Right ventricle myocardium inferior (tissue), 1 donor: Measurements from ENCODE around the gene USP28. TPM values are rescaled to one million over a fixed set of nuclear protein-coding genes. Genes with fewer than 3 reads are reported as not detected.
"Not testable (repeated sequence)": the region's sequence is repeated elsewhere in the genome, so short reads cannot be mapped to it uniquely, and the experiment has no call there.

Source experiments
- ATAC-seq: fragments of 200-7000 bp; cut with Tn5 transposase; one replicate; pipeline ENCODE4 v1.9.1; 2020; ENCODE audit warnings: mild to moderate bottlenecking, moderate library complexity
- DNase-seq: peaks from one replicate; pipeline ENCODE4 v3.0.0; 2021; ENCODE audit errors: missing footprints
- intact Hi-C: fragments of 100-400 bp; cut with DNase I; formaldehyde crosslinking; loops from one replicate; pipeline ENCODE4 v1.11.0; 2022
- total RNA-seq: library from RNA; stranded (reverse); fragmentation: NEBNext Ultra II Directional; extraction: Animal tissue kit (Norgen Biotek cat#: 25700); gene quantifications from one replicate; pipeline ENCODE4 v1.2.1, GENCODE V29; 2021
- donor health status: DM: no; HTN: yes; CAD: no; lungs with severe emphysema.

USP28 gene
- total RNA-seq, 1 donor from 2014 or later = 145 TPM

DNA sequence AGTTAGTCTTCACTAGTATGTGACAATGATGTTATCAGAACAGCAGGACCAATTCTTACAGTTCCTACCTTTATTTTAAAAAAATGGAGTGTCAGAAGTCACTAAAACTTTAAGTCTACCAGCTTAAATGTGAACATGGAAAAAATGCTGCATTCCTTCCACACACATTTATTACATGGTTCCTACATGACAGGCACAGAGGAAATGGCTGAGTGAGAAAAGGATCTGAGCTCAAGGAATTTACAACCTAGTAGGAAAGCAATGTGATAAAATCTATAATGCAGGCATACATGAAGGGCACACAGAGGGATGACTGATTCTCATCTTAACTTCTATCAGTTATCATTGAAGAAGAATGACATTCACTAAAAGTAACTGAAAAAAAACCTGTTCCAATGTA, 72.8 kb downstream of the USP28 start:
- no peak for ATAC-seq
- intact Hi-C loops = loop anchor here (10.0 kb wide), 1 partner anchor 72 kb away; the partner anchor contains the start of gene USP28
- no peak for DNase-seq

- intact Hi-C loops = loop anchor here (10.0 kb wide), 1 partner anchor 492 kb away; no protein-coding TSS in a partner anchor
- DNase-seq = no peak
- ATAC-seq = peak; percentile 90
Observed at GRCh38 chr11:113796663-113797259, 78.6 kb downstream of the USP28 start.

GRCh38 chr11:113789675-113790320, 85.6 kb downstream of the USP28 start:
- intact Hi-C loops = loop anchor here (10.0 kb wide), 1 partner anchor 485 kb away; no protein-coding TSS in a partner anchor

GRCh38 chr11:113789016-113789415, 86.4 kb downstream of the USP28 start:
- intact Hi-C loops, DNase-seq, ATAC-seq: not testable (repeated sequence)

More at GRCh38 chr11:113789675-113790320, 85.6 kb downstream of the USP28 start:
- ATAC-seq (no peak), DNase-seq (peak; percentile 69)

DNA sequence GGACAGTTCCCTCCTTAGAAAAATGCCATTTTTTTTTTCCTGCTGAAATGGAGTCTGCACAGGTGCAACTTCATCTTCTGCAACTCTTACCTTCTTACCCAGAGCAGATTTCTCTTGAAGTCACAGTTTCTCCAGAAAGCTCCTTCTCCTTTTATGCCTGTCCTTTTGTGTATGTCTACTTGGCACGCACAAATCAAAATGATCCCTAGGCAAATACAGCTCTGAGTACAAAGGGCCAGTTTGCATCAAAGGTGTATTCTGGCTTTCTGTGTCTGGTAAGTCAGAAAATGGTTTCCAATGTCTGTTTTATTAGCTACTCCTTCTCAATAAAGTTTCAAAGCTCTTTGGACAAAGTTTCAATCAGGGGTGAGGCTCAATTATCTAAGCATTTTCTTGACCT, 93.2 kb downstream of the USP28 start:
- no peak for DNase-seq
- no peak for ATAC-seq
- intact Hi-C loops = no loop called here

DNA sequence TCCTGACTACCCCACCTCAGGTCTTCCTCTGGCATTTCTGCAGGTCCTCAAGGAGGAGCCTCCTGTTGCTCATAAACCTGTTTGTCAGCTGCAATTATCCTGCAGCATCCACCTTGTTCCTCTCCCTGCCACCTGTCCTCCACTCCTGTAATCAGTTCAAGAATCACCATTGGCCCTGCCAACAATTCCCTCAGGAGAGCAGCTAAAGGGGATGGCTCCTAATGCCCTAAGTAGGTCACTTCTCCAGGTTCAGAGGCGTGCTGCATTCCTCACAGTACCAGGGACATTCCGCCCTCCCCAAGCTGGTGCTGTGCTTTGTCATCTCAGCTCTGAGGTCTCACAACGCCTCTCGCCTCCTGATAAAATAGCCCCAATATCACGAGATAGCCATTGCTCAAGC, 93.7 kb downstream of the USP28 start:
- peak; percentile 40 for ATAC-seq
- intact Hi-C loops = no loop called here
- peak; percentile 56 for DNase-seq

GRCh38 chr11:113779496-113779895, 95.9 kb downstream of the USP28 start, which contains the start of gene CLDN25:
TSS of gene CLDN25 (plus strand) at chr11:113779796. CDS start at chr11:113779796, 0 bp downstream.
- ATAC-seq = no peak
- peak; percentile 34 for DNase-seq
- intact Hi-C loops = no loop called here

- peak; percentile 27 for ATAC-seq
- DNase-seq = peak; percentile 42
- intact Hi-C loops = no loop called here
Observed at GRCh38 chr11:113778111-113778910, 97.1 kb downstream of the USP28 start.

DNA sequence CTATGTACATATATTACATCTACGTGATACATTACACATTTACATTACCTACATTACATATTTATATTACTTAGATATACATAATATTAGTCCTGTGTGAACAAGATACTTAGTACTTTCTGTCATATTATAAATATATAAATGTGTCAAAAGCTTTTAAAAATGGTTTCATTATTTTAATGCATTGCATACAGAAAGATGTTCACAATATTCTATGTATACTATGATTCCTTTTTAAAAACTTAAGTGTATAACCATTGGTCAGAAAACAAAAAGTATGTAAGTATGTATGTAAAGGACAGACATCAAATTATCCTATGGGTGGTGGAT, 101.2 kb downstream of the USP28 start:
- DNase-seq = no peak
- no peak for ATAC-seq
- intact Hi-C loops = no loop called here

- ATAC-seq (peak; percentile 97), DNase-seq (peak; percentile 99)
- intact Hi-C loops = no loop called here
Observed at GRCh38 chr11:113773416-113774173, 101.8 kb downstream of the USP28 start, which contains the start of gene ZW10. TSS of gene ZW10 (minus strand) at chr11:113773692. CDS start at chr11:113773666, 26 bp downstream.

DNA sequence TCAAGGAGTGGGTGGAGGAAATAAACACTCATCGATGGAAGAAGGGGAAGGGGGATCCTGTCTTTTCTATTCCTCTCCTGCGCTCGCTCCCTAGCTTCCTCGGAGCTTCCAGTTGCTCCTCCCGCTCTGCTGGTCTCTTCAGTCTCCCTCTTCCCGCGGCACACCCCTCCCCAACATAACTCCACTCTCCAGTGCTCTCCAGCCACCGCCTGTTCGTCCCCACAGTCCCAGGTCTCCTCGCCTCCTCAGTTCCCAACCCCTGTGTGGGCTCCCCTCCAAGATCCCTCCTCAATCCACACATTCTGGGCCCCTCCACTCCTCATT, 102.3 kb downstream of the USP28 start:
- ATAC-seq = peak; percentile 41
- intact Hi-C loops = no loop called here
- peak; percentile 69 for DNase-seq

DNA sequence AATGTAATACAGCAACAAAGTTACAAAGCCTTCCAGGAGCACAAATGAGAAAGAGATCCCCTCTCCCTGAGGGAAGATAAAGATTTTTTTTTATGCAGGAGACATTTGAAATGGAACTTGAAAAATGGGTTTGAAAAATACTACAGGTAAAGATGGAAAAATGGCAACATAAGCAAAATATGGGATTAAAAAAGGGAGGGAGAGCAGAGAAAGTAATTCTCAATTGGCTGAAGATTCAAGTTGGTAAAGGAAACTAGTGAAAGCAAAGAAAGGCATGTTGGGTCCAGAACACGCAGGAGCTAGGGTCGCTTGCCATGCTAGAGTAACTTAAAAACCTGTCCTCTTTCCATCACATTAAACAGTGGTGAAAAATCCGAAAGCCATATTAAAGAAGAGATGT, 103.4 kb downstream of the USP28 start:
- ATAC-seq (no peak), DNase-seq (no peak)
- intact Hi-C loops = no loop called here

DNA sequence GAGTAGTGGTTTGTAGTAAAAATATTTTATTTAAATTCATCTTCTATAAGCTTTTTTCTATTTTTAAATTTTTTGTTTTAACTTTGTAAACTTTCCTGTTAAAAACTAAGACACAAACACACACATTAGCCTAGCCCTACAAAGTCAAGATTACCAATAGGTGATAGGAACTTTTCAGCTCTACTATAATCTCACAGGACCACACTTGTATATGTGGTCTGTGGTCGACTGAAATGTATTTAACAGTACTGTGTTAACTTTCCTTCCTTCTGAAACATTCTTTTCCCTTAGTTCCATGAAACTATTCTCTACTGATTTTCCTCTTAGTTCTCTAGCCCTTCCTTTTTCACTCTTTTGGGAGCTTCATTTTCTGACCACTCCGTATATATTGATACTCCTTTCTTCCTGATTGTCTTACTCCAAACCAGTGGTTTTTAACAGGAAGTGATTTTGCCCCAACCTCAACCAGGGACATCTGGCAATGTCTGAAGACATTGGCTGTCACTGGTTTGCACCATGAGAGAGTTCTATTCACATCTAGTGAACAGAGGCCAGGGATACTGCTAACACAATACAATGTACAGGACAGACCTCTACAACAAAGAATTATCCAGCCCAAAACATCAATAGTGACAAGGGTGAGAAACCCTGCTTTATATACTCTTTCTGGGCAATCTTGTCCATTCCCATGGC, 110.7 kb downstream of the USP28 start:
- DNase-seq (no peak), ATAC-seq (no peak)
- intact Hi-C loops = no loop called here

DNA sequence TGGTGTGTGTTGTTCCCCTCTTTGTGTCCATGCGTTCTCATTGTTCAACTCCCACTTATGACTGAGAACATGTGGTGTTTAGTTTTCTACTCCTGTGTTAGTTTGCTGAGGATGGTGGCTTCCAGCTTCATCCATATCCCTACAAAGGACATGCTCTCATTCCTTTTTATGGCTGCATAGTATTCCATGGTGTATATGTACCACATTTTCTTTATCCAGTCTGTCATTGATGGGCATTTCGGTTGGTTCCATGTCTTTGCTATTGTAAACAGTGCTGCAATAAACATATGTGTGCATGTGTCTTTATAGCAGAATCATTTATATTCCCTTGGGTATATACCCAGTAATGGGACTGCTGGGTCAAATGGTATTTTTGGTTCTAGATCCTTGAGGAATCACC, 112.3 kb downstream of the USP28 start:
- ATAC-seq, DNase-seq, intact Hi-C loops: not testable (repeated sequence)

DNA sequence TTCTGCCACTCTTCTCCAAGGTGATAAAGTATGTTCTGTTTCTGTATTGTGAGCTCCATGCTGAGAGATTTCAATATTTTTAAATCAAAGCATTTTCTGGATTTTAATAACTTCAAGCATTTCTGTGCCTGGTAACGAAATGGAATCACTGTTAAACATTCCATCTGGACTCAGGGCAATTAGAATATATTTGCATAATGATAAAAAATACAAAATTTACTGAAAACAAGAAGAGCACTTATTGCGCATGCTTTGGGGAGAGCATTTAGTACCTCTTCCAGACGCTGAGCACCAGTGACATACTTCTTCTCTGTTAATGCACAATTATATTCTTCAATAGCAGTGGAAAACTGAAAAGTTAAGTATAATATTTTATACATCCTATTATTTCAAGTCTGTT, 115.1 kb downstream of the USP28 start:
- no peak for DNase-seq
- ATAC-seq = no peak
- intact Hi-C loops = no loop called here

GRCh38 chr11:113752932-113753331, 122.4 kb downstream of the USP28 start:
- ATAC-seq = no peak
- no peak for DNase-seq
- intact Hi-C loops = no loop called here
